Mucosa of descending colon (tissue), 3 donors: ENCODE results near the gene SLC9A9. TPM values are rescaled to one million over a fixed set of nuclear protein-coding genes. Genes with fewer than 3 reads are reported as not detected.

Source experiments
- ATAC-seq: fragments of 200-7000 bp; cut with Tn5 transposase; one replicate; pipeline ENCODE4 v1.9.1; 2020; ENCODE audit warnings: mild to moderate bottlenecking, moderate library complexity
- DNase-seq, 3 donors: peaks; one replicate each; pipeline ENCODE4 v3.0.0-alpha.2; 2020
- H3K36me3 ChIP-seq: fragments of 200-600 bp; one replicate; pipeline ENCODE4 v1.8.0; 2021; ENCODE audit warnings: low read depth, mild to moderate bottlenecking
- H3K4me1 ChIP-seq: fragments of 200-600 bp; one replicate; pipeline ENCODE4 v1.8.0; 2021; ENCODE audit warnings: low read depth, mild to moderate bottlenecking
- H3K4me3 ChIP-seq: fragments of 200-600 bp; one replicate; pipeline ENCODE4 v1.8.0; 2021; ENCODE audit warnings: mild to moderate bottlenecking
- H3K9me3 ChIP-seq: fragments of 200-600 bp; one replicate; pipeline ENCODE4 v1.8.0; 2021; ENCODE audit warnings: mild to moderate bottlenecking
- CTCF ChIP-seq: fragments of 200-600 bp; IDR thresholded peaks from one replicate; pipeline ENCODE4 v1.8.0; 2022; ENCODE audit warnings: antibody characterized with exemption, mild to moderate bottlenecking
- intact Hi-C, 2 donors: fragments of 100-400 bp; cut with DNase I in 1 of 2; cut with micrococcal nuclease in 1 of 2; formaldehyde crosslinking; loops; one replicate each; pipeline versions ENCODE4 v1.11.0 to v1.11.1; 2022; cut with DNase I, micrococcal nuclease
- total RNA-seq, 3 donors: library from RNA; stranded (reverse); fragmentation: NEBNext Ultra II Directional in 2 of 3; extraction: Animal tissue kit (Norgen Biotek cat#: 25700) in 2 of 3; gene quantifications; one replicate each; pipeline versions ENCODE4 v1.2.1 to v1.2.4, GENCODE V29; 2021 to 2023
- donor health status: DM: no; HTN: no; CAD: no; lungs with moderate emphysema.
- donor health status: DM: no; HTN: no; CAD: no.
- donor health status: DM: no; HTN: yes; CAD: no.

SLC9A9 gene
- total RNA-seq, 3 donors from 2014 or later = 3.2 to 18.2 (median 6.8) TPM

- no peak for TF ChIP-seq CTCF
- intact Hi-C loops = no loop called here
- Histone ChIP-seq H3K4me3 (no peak overlapping the region), H3K4me1 (no peaks in the 10 kb centered on the region), H3K9me3 (no peaks in the 10 kb centered on the region), H3K36me3 (no peaks in the 10 kb centered on the region)
- ATAC-seq = no peak
- DNase-seq = no peak
These were observed 518.6 kb downstream of the SLC9A9 start for GRCh38 chr3:143329567-143330211.

- H3K4me3 ChIP-seq = no peak overlapping the region
- intact Hi-C loops = no loop called here
- DNase-seq (no peak), ATAC-seq (no peak)
- no peak for TF ChIP-seq CTCF
- H3K4me1 ChIP-seq = no peaks in the 10 kb centered on the region
- H3K9me3 ChIP-seq = no peaks in the 10 kb centered on the region
- no peaks in the 10 kb centered on the region for H3K36me3 ChIP-seq
These were observed 519.8 kb downstream of the SLC9A9 start for GRCh38 chr3:143328451-143328850.

GRCh38 chr3:143326983-143327778 lies 521.1 kb downstream of the SLC9A9 start:
- intact Hi-C loops = no loop called here

GRCh38 chr3:143321058-143321769 lies 527.1 kb downstream of the SLC9A9 start:
- no peak for ATAC-seq

More at GRCh38 chr3:143326983-143327778, 521.1 kb downstream of the SLC9A9 start:
- ATAC-seq (no peak), DNase-seq (no peak)
- Histone ChIP-seq H3K36me3 (no peaks in the 10 kb centered on the region), H3K9me3 (no peaks in the 10 kb centered on the region), H3K4me3 (no peak overlapping the region), H3K4me1 (no peaks in the 10 kb centered on the region)
- no peak for TF ChIP-seq CTCF

GRCh38 chr3:143315766-143316165 lies 532.5 kb downstream of the SLC9A9 start:
- ATAC-seq (no peak), DNase-seq (no peak)
- no peak overlapping the region for H3K4me3 ChIP-seq
- no peak for TF ChIP-seq CTCF
- no peaks in the 10 kb centered on the region for H3K9me3 ChIP-seq
- intact Hi-C loops = no loop called here
- H3K36me3 ChIP-seq = no peaks in the 10 kb centered on the region
- H3K4me1 ChIP-seq = no peaks in the 10 kb centered on the region

More at GRCh38 chr3:143321058-143321769, 527.1 kb downstream of the SLC9A9 start:
- H3K9me3 ChIP-seq = no peaks in the 10 kb centered on the region
- intact Hi-C loops = no loop called here
- no peak for DNase-seq
- H3K4me1 ChIP-seq = no peaks in the 10 kb centered on the region
- no peak overlapping the region for H3K4me3 ChIP-seq
- no peak for TF ChIP-seq CTCF
- no peaks in the 10 kb centered on the region for H3K36me3 ChIP-seq
